Activated CD4-positive, alpha-beta T cell treated with anti-CD3 and anti-CD28 coated beads, Interleukin-2, amount 10 ng/mL, durations not matched to agents 24 days and 14 days (primary cell): Measurements from ENCODE around the gene TLE3. TPM values are rescaled to one million over a fixed set of nuclear protein-coding genes. Genes with fewer than 3 reads are reported as not detected.

Experiments used
- DNase-seq: peaks from one replicate; pipeline ENCODE4 v3.0.0; 2022
- H3K27ac Mint-ChIP-seq: one replicate; pipeline ENCODE4 v1.8.0; 2022; ENCODE audit warnings: mild to moderate bottlenecking, mixed read lengths
- H3K27me3 Mint-ChIP-seq: one replicate; pipeline ENCODE4 v1.8.0; 2022; ENCODE audit warnings: mixed read lengths
- H3K36me3 Mint-ChIP-seq: one replicate; pipeline ENCODE4 v1.8.0; 2022; ENCODE audit warnings: low read depth, mild to moderate bottlenecking, mixed read lengths
- H3K4me1 Mint-ChIP-seq: one replicate; pipeline ENCODE4 v1.8.0; 2021; ENCODE audit warnings: mixed read lengths
- H3K4me3 Mint-ChIP-seq: one replicate; pipeline ENCODE4 v1.8.0; 2022; ENCODE audit warnings: mild to moderate bottlenecking, moderate library complexity, mixed read lengths
- H3K9me3 Mint-ChIP-seq: one replicate; pipeline ENCODE4 v1.8.0; 2021; ENCODE audit warnings: mixed read lengths
- intact Hi-C: fragments of 100-400 bp; cut with micrococcal nuclease; formaldehyde crosslinking; loops from one replicate; pipeline ENCODE4 v1.15.1; 2023
- total RNA-seq: library from RNA; stranded (reverse); gene quantifications from 2 replicates; pipeline ENCODE4 v1.2.3, GENCODE V29; 2022

The TLE3 gene
- total RNA-seq, 1 donor from 2014 or later: 111 TPM

- no peak overlapping the region for H3K27ac Mint-ChIP-seq
- H3K36me3 Mint-ChIP-seq: no peaks in the 10 kb centered on the region
- H3K4me3 Mint-ChIP-seq: no peak overlapping the region
- H3K4me1 Mint-ChIP-seq: peaks cover 6% of the 10 kb centered on the region
- no peaks in the 10 kb centered on the region for H3K9me3 Mint-ChIP-seq
- H3K27me3 Mint-ChIP-seq: peaks cover 20% of the 10 kb centered on the region
- intact Hi-C loops: no loop called here
- DNase-seq: no peak
Measured at GRCh38 chr15:70017025-70017424, 80.7 kb downstream of the TLE3 start.

GRCh38 chr15:70016511-70016994, 81.2 kb downstream of the TLE3 start:
- intact Hi-C loops: no loop called here

DNA sequence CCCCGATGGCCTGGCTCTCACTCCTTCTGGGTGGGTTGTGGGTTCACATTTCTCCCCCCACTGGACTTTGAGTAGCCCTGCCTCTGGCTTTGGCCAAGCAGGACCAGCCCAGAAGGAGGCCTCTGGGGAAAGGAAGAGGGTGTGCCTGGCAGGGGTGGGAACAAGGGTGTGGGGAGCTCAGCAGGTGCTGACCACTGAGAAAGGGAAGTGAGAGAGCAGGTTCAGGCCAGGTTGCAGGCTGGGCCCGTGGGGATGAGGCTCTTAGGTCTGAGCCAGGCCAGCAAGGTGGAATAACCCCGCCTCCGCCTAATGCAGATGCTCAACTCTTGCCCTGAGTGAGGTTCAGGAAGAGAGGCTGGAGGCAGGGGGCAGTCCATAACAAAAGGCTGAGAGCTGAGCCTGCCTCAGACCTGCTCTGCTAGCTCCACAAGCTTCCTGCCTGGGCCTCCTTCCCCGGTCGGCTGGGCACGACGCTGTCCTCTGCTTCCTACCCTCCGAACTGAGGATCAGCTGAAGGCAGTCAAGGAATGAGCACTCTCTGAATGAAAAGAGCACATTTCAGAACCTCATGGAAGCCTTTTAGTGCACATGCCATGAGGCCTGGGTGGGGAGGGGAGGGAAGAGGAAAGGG, 82.7 kb downstream of the TLE3 start:
- intact Hi-C loops: no loop called here
- H3K27ac Mint-ChIP-seq: no peak overlapping the region
- peaks cover 18% of the 10 kb centered on the region for H3K27me3 Mint-ChIP-seq
- H3K9me3 Mint-ChIP-seq: no peaks in the 10 kb centered on the region
- DNase-seq: no peak
- H3K4me3 Mint-ChIP-seq: no peak overlapping the region
- no peaks in the 10 kb centered on the region for H3K36me3 Mint-ChIP-seq
- H3K4me1 Mint-ChIP-seq: peaks cover 5% of the 10 kb centered on the region

More at GRCh38 chr15:70016511-70016994, 81.2 kb downstream of the TLE3 start:
- no peak overlapping the region for H3K27ac Mint-ChIP-seq
- no peaks in the 10 kb centered on the region for H3K9me3 Mint-ChIP-seq
- H3K4me1 Mint-ChIP-seq: peaks cover 5% of the 10 kb centered on the region
- DNase-seq: no peak
- no peaks in the 10 kb centered on the region for H3K36me3 Mint-ChIP-seq
- peaks cover 20% of the 10 kb centered on the region for H3K27me3 Mint-ChIP-seq
- no peak overlapping the region for H3K4me3 Mint-ChIP-seq

- no peak for DNase-seq
Measured at GRCh38 chr15:70014331-70014730, 83.4 kb downstream of the TLE3 start.

DNA sequence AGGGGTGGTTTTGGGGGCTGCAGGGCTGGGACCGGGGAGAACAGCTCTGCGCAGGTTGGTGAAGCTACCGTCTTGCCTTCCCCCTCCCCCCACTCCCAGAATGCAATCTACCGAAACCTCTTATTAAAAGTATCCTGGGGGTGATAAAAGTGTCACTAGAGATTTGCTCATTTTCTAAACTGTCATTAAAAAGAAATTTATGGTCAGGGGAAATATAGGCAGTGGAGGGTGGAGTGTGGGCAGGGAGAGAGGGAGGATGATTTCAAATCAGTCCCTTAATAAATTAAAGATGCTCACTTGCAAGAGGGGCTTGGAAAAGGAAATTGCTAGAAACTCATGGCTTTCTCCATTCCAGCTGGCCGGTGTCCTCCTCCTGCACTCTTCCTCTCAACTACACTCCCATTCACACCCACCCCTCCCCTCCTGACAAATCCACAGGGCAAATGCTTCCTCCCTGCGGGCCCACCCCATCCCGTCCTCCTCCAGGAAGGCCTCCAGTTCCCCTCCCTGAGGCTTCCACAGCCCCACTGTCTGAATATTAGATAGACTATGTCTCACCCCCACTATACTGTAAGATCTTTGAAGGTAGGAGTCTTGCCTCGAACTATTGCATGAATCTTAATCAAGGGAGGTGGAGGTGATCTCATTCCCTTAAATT, 83.9 kb downstream of the TLE3 start:
- H3K27me3 Mint-ChIP-seq: peaks cover 18% of the 10 kb centered on the region
- no peaks in the 10 kb centered on the region for H3K36me3 Mint-ChIP-seq
- intact Hi-C loops: no loop called here
- H3K4me1 Mint-ChIP-seq: peaks cover 5% of the 10 kb centered on the region
- H3K27ac Mint-ChIP-seq: no peak overlapping the region
- H3K9me3 Mint-ChIP-seq: no peaks in the 10 kb centered on the region
- H3K4me3 Mint-ChIP-seq: no peak overlapping the region
- DNase-seq: no peak

More at GRCh38 chr15:70014331-70014730, 83.4 kb downstream of the TLE3 start:
- Mint-ChIP-seq H3K4me3 (no peak overlapping the region), H3K27me3 (peaks cover 18% of the 10 kb centered on the region), H3K4me1 (peaks cover 5% of the 10 kb centered on the region), H3K9me3 (no peaks in the 10 kb centered on the region), H3K27ac (no peak overlapping the region), H3K36me3 (no peaks in the 10 kb centered on the region)
- intact Hi-C loops: no loop called here

DNA sequence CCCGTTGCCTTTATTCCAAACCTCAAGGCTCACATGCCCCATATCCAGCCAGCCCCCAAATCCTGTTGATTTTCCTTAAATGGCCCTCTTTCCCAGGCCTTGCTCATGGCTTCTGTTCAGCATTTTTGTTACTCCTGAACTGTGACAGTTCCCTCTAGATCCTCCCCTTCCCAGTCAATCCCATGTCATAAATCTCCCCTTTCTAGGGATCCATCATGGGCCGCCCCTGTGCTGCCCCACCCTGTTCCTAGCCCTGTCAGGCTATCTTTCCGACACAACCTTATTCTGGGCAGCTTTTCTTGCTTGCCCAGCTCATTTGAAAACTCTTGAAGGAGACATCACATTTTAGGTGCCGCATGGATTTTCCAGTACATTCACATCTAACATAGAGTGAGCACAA, 84.8 kb downstream of the TLE3 start:
- Mint-ChIP-seq H3K27me3 (peaks cover 23% of the 10 kb centered on the region), H3K27ac (no peak overlapping the region), H3K4me1 (peaks cover 5% of the 10 kb centered on the region), H3K4me3 (no peak overlapping the region), H3K36me3 (no peaks in the 10 kb centered on the region), H3K9me3 (no peaks in the 10 kb centered on the region)
- DNase-seq: no peak
- intact Hi-C loops: no loop called here

GRCh38 chr15:70008697-70009290, 88.9 kb downstream of the TLE3 start:
- no peaks in the 10 kb centered on the region for H3K36me3 Mint-ChIP-seq
- H3K9me3 Mint-ChIP-seq: no peaks in the 10 kb centered on the region
- H3K4me1 Mint-ChIP-seq: no peaks in the 10 kb centered on the region
- DNase-seq: no peak
- intact Hi-C loops: no loop called here
- peaks cover 6% of the 10 kb centered on the region for H3K27me3 Mint-ChIP-seq
- H3K4me3 Mint-ChIP-seq: no peak overlapping the region
- no peak overlapping the region for H3K27ac Mint-ChIP-seq

- no peak for DNase-seq
- no peaks in the 10 kb centered on the region for H3K4me1 Mint-ChIP-seq
- H3K4me3 Mint-ChIP-seq: no peak overlapping the region
- intact Hi-C loops: no loop called here
- peaks cover 8% of the 10 kb centered on the region for H3K27me3 Mint-ChIP-seq
- H3K36me3 Mint-ChIP-seq: no peaks in the 10 kb centered on the region
- no peak overlapping the region for H3K27ac Mint-ChIP-seq
- peaks cover 7% of the 10 kb centered on the region for H3K9me3 Mint-ChIP-seq
Measured at GRCh38 chr15:70006259-70007147, 91.2 kb downstream of the TLE3 start.

DNA sequence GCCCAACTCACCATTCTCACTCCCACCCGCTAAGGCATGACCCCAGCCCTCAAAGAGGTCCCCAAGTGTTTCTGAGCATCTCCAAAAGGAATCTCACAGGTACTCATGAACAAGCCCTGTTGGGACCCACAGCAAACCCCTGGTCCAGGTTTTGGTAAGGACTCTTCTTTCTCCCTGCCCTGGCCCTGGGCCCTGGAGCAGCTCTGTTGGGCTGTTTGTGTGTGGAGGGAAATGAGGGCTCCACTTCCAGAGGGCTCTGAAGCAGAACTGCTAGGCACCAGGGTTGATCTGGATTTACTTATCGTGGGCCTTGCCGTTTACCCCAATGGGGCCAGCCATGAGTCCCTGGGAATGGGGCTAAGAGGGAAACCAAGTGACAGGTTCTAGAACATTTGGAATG, 92.9 kb downstream of the TLE3 start:
- H3K4me1 Mint-ChIP-seq: no peaks in the 10 kb centered on the region
- H3K27me3 Mint-ChIP-seq: peaks cover 12% of the 10 kb centered on the region
- H3K36me3 Mint-ChIP-seq: no peaks in the 10 kb centered on the region
- H3K9me3 Mint-ChIP-seq: peaks cover 8% of the 10 kb centered on the region
- no peak overlapping the region for H3K4me3 Mint-ChIP-seq
- no peak for DNase-seq
- intact Hi-C loops: no loop called here
- H3K27ac Mint-ChIP-seq: no peak overlapping the region

- intact Hi-C loops: no loop called here
- peaks cover 8% of the 10 kb centered on the region for H3K9me3 Mint-ChIP-seq
- H3K4me1 Mint-ChIP-seq: peaks cover 2% of the 10 kb centered on the region
- no peak overlapping the region for H3K4me3 Mint-ChIP-seq
- H3K27ac Mint-ChIP-seq: no peak overlapping the region
- peaks cover 7% of the 10 kb centered on the region for H3K27me3 Mint-ChIP-seq
- no peak for DNase-seq
- H3K36me3 Mint-ChIP-seq: no peaks in the 10 kb centered on the region
Measured at GRCh38 chr15:70002897-70003296, 94.8 kb downstream of the TLE3 start.

DNA sequence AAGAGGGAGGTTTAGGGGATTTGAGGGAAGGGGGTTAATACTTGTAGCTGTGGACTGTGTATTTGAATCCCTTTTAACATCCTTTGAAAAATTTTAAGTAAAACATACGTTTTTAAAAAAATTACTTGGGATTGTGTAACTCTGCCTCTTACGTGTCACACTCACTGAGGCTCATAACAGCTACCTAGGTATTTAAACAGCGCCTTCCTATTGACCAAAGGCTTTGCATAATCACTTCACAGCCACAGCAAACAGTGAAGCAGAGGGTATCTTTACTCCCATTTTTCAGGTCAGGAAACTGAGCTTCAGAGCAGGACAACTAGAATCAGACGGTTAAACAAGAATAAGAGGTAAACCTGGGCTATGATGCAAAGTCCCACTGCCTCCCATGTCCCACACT, 95.9 kb downstream of the TLE3 start:
- DNase-seq: no peak
- Mint-ChIP-seq H3K9me3 (peaks cover 8% of the 10 kb centered on the region), H3K4me1 (peaks cover 2% of the 10 kb centered on the region), H3K36me3 (no peaks in the 10 kb centered on the region), H3K27ac (no peak overlapping the region), H3K27me3 (peaks cover 7% of the 10 kb centered on the region), H3K4me3 (no peak overlapping the region)
- intact Hi-C loops: no loop called here

GRCh38 chr15:69999392-70000085, 98.2 kb downstream of the TLE3 start:
- Mint-ChIP-seq H3K9me3 (peaks cover 8% of the 10 kb centered on the region), H3K36me3 (no peaks in the 10 kb centered on the region), H3K4me3 (no peak overlapping the region), H3K4me1 (peaks cover 2% of the 10 kb centered on the region), H3K27ac (no peak overlapping the region), H3K27me3 (peaks cover 16% of the 10 kb centered on the region)
- intact Hi-C loops: no loop called here
- DNase-seq: no peak
